H1 (cell line): ENCODE measurements around the gene TACC2.

Source experiments
- CTCF ChIP-seq, 3 experiments: IDR thresholded peaks; 1 replicate in 2 of 3; 2 replicates in 1 of 3; pipeline versions ENCODE4 v1.5.1 to v1.6.1; 2011; ENCODE audit warnings: low read length in 3 of 3, mild to moderate bottlenecking in 3 of 3, inconsistent platforms in 2 of 3, low read depth in 1 of 3, moderate library complexity in 1 of 3; ENCODE audit not compliant: insufficient read depth in 1 of 3; ENCODE audit errors: control extremely low read depth in 1 of 3
- E2F6 ChIP-seq: IDR thresholded peaks from 2 replicates; pipeline ENCODE4 v1.6.1; 2012; ENCODE audit warnings: inconsistent platforms
- KDM1A ChIP-seq: fragments of 200-600, 300-600 bp; sonication (generic); IDR thresholded peaks from 2 replicates; pipeline ENCODE4 v1.7.1; 2016; ENCODE audit warnings: mild to moderate bottlenecking, low read length, borderline replicate concordance
- POLR2A ChIP-seq, 2 experiments: IDR thresholded peaks; 1 replicate in 1 of 2; 2 replicates in 1 of 2; pipeline ENCODE4 v1.6.1; 2011; ENCODE audit warnings: low read depth in 2 of 2, low read length in 2 of 2, mild to moderate bottlenecking in 2 of 2; ENCODE audit errors: control extremely low read depth in 1 of 2
- RFX5 ChIP-seq: IDR thresholded peaks from 2 replicates; pipeline ENCODE4 v1.6.1; 2011; ENCODE audit warnings: low read depth, low read length, improper control_type of control experiment, borderline replicate concordance
- TAF7 ChIP-seq: optimal IDR thresholded peaks from 2 replicates; pipeline ENCODE3; 2011; ENCODE audit warnings: low read depth, mild to moderate bottlenecking, inconsistent platforms, low read length, moderate library complexity, borderline replicate concordance

- TF ChIP-seq POLR2A (IDR thresholded peaks at IDR 0.05; ENCODE audit: control extremely low read depth in 1 of 2, low read depth in 2 of 2, low read length in 2 of 2), result no peak
- no peak for TF ChIP-seq TAF7
- no peak for TF ChIP-seq CTCF (IDR thresholded peaks at IDR 0.05; ENCODE audit: control extremely low read depth in 1 of 3, insufficient read depth in 1 of 3, low read depth in 1 of 3, low read length in 3 of 3)
- no peak for TF ChIP-seq E2F6
- TF ChIP-seq RFX5, result no peak
- TF ChIP-seq KDM1A, result no peak
Measured at GRCh38 chr10:122020226-122020625, 31.3 kb downstream of the TACC2 start.
